Dedifferentiated amniotic fluid mesenchymal stem cell (primary cell): ENCODE measurements around the gene FAM184B.

Experiments
- DNase-seq: peaks from one replicate; pipeline ENCODE4 v3.0.0-alpha.2; 2016; ENCODE audit errors: extremely low spot score

The FAM184B gene

DNA sequence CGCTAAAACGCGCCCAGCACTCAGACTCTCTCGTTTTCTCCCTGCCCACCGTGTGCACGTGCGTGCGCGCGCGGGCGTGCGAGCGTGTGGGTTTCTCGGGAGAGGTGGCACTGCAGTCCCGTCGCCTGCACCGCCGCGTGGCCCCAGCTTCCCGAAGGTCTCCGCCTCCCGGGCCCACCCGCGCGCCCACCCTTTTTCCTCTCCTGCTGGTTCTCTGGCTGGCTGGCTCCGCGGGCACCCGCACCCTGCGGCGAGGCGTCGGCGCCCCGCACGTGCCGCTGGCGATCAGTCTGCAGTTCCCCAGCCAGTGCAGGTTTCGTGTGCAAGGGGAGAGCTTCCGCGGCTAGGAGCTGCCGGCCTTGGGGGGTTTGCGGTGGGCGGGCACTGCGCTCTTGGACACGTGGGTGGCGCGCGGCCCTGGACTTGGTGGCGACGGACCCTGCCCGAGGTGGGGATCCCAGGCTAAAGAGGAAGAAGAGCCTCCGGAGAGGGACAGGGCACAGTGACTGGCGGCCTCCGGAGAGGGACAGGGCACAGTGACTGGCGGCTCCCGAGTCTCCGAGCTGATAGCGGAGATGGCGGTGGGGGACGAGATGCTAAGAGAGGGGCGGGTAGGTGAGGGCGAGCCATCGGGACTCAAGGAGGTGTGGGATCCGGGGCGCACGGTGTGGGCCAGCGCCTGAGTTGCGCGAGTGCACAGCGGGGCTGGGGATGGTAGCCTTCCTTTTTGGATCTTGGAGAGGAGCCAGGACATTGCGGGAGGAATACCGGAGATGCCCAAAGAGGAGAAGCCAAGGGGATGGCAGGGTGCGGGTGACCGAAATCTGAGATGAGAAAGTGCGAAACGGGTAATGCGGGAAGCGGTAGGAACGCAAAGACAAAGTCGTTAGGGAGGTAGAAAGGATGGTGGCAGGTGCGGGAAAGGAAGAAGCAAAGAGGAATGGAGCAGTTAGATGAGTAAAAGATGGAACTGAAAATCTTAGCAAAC is at the start of gene FAM184B:
TSS of gene FAM184B (minus strand) at position 322 of the 988 bp plus-strand sequence. CDS start 322 bp downstream, outside the sequence.
- no peak for DNase-seq

DNA sequence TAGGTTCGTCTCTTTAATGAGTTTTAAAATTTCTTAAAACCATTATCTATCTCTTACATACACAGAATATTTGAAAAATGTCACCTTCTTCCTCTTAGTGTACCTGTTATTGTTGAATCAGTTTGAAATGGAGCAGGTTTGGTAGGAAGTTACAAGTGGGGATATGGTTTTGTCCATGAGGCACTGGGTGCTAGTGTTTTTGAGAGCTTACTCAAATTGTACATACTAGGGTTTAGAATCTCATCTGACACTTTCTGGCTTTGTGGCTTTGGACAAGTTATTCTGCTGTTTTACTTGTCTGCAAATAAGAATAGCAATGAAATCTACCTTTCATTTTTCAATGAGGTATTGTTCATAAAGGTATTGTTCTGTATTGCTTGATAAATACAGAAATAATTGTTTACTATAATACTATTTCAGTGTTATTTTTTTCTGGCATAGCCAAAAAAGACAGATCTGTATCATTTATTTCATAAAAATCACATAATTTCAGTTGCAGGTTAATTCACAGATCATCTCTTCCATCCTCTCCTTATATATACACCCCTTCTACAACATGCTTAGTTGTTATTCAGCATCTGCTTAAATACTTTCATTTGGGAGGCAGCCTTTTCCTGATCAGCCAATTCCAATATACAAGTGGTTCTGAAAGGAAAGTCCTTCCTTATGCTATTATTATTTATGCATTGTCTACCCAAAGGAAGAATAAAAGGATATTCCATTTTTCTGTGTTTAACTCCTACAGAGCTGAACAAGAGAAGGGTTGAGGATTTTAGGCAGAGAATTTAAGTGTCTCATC is 42.6 kb upstream of the FAM184B start:
- DNase-seq = no peak

- peak; percentile 78 for DNase-seq
Measured at GRCh38 chr4:17817027-17817426, 35.6 kb upstream of the FAM184B start.

DNA sequence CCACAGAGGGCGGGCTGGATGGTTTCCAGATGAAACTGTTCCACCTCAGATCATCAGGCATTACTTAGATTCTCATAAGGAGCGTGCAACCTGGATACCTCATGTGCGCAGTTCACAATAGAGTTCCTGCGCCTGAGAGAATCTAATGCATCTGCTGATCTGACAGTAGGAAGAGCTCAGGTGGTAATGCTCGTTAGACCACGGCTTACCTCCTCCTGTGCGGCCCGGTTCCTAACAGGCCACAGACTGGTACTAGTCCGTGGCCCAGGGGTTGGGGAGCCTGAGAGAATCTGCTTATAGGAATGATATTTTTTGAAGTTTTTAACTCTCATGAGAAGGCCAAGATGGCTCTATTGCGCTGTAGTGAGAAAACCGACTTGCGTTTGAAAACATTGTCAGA is 34.7 kb upstream of the FAM184B start:
- no peak for DNase-seq

GRCh38 chr4:17814140-17814539 is 32.7 kb upstream of the FAM184B start:
- DNase-seq = no peak

DNA sequence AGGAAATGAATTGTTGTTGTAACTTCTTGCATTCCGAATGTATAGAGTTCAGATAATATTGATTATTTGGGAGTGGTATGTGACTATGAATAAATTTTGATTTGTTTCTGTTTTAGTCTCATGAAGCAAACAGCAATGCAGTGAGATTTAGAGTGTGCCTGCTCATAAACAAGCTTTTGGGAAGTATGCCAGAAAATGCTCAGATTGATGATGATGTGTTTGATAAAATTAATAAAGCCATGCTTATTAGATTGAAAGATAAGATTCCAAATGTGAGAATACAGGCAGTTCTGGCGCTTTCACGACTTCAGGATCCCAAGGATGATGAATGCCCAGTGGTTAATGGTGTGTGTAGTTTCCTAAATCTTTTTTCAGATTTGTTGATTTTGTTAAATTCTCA is 31.4 kb upstream of the FAM184B start:
- no peak for DNase-seq

DNA sequence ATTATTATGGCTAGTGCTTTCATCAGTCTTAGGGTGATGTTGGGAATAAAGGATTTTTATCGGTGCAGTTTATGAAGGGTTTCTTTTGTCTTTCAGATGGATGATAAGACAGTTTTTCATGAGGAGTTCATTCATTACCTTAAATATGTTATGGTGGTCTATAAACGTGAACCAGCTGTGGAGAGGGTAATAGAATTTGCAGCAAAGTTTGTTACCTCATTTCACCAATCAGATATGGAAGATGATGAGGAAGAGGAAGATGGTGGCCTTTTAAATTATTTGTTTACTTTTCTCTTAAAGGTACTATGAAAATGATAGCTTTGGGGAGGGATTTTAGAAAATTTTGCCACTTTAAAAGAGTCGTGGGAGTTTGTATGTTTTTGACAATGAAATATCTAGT is 30.7 kb upstream of the FAM184B start:
- no peak for DNase-seq

GRCh38 chr4:17811078-17811603 is 29.7 kb upstream of the FAM184B start:
- no peak for DNase-seq

DNA sequence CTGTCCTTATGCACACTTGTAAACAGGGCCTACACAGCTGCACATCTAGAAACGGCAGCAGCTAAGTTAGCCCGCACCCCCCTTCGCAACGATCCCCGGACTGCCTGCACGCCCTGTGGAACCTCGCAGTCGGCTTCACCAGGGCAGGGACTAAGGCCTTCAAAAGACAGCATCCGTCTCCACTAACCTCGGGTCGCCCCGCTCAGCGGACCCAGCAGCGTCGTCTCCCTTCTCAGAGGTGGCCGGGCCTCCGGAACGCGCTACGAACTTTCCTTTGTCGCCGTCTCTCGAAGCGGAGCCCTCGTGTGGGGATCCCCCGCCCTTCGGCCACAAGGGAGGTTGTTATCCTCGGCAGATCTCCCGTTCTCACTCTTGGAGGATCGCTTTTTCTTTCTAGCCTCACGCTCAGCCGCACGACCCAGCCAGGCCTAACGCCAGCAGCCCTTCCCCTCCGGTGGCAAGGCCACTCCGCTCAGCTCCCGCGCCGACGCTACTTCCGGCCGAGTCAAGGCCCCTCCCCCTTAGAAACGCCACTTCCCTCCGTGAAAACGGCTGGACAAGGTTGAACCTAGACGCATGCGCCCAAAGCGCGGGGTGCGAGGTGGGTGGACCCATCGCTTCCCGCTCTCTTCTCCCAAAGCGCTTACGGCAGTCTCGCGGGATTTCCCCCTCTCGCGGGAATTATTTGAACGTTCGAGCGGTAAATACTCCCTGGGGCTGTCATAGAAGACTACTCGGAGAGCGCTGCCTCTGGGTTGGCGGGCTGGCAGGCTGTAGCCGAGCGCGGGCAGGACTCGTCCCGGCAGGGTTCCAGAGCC is 29.0 kb upstream of the FAM184B start, which contains the start of the genes DCAF16 and NCAPG:
TSS of gene DCAF16 (minus strand) at position 498 of the 818 bp plus-strand sequence. CDS start 6,616 bp downstream, outside the sequence.
TSS of gene NCAPG (plus strand) at position 720 of the 818 bp plus-strand sequence. CDS start 99 bp downstream, outside the sequence.
- DNase-seq = peak; percentile 100

- DNase-seq = no peak
Measured at GRCh38 chr4:17809667-17810066, 28.2 kb upstream of the FAM184B start.

DNA sequence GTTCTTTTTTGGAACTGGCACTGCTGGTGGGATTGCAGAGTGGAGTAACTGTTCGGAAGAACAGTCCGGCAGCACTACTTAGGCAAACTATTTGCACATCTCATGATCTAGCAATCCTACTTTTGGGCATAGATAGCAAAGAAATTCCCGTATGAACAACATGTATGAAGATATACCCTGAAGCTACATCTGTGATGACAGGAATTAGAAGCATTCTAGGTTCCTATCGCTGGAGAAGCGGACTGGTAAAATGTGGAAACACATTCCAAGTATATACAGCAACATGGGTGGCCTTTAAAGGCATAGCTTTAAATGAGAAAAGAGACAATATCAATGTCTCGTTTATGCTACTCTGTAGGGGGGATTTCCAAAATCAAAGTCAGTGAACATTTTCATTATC is 26.0 kb upstream of the FAM184B start:
- no peak for DNase-seq

- no peak for DNase-seq
Measured at GRCh38 chr4:17805580-17806155, 24.2 kb upstream of the FAM184B start.

DNA sequence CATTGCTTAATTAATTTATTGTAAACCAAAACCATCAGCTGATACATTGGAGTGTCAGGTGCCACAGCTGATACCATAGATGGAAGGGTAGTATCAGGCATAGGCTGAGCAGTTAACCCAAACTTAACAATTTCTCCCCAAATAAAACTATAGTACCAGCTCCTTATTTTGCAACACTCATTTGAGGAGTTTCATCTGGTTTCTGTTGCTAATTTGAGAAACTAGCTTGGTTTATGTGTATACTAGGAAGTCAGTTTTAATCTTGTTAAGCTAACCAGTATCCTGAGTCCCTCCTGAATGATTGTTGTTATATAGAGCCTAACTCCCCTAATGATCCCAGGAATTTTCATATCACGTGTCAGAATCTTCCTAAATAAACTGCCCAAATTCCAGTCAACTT is 16.4 kb upstream of the FAM184B start:
- no peak for DNase-seq

DNA sequence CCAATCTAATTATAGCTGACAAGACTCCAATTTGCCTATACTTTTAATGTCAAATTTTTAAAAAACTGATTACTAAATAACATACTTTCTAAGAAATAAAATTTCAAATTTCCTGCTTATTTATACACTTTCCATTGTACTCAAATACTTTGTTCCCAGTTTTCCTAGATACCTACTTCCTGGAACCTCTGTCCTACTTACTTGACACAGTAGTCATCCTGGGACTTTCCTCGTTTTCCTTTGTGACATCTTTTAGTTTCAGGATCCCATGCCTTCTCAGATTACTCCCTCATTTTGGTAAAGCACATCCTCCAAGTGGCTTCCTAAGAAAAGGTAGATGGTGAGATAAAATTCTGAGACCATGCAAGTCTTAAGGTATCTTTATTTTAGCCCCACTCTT is 13.3 kb upstream of the FAM184B start:
- no peak for DNase-seq

DNA sequence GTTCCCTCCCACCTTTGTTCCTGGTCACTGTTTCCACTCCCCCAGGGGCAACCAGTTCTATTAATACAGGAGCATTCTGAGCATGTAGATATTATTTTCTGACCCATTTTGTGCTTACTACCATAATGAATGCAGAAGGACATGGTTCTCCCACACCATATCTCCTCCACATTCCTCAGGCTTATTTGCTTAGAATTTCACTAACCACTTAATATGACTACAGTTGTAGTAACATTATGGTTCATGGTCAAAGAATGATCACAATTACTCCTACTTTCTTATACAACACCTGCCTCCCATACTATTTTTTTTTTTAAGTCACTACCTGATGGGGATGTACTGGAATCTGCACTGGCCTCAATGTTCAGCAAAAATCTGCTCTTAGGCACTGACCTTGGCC is 7.5 kb upstream of the FAM184B start:
- no peak for DNase-seq

DNA sequence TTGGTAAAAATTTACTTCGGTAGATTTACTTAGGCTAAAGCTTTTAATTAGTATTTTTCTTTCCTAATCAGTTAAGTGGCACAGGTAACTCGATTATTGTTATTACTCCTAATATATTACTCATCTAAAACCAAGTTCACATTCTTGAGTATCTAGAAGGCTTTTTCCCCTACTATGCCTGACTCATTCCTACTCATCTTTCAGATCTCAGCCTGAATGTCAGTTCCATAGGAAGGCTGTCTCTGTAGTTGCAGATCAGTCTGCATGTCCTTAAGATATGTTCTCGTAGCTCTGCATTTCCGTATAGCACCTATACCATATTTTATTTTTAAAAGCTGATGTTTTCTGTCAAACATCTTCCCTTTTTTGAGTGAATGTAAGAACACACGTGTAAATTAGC is 5.9 kb upstream of the FAM184B start:
- DNase-seq = no peak

- DNase-seq = no peak
Measured at GRCh38 chr4:17786567-17786966, 5.1 kb upstream of the FAM184B start.

- no peak for DNase-seq
Measured at GRCh38 chr4:17785858-17786257, 4.4 kb upstream of the FAM184B start.

DNA sequence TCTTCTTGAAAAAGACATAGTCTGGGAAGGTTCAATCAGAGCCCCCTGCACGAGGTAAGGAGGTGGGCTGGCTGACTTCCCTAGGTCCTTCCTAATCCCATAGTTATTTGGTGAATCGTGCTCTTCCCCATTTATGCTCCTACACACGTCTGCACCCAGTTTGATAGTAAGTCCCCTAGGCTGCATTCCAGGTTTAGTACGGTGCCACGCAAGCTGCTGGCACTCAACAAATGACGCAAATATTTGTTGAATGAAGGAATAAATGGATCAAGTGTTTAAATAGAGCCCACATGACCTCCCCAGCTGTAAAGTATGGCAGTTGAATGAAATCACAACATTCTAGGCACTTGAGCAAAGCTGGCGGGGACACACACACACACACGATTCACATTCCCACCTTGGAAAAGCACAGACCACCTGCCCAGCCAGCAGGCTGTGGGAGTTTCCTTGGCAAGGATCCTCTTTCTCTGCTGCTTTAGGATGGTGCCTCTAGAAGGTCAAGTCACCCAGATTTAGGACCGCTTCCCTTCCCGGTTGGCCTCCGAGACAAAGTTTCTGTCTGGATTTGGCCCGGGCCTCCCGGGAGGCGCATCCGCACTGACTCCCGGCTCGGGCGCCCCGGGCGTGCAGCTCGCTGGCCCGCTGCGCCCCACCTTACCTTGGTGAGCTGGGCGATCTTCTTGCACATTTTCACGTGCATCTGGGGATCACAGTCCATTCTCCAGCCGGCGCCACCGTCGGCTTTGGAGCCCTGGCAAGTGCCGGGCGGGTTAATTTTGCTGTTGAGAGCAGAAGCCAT is 721 bp downstream of the FAM184B start:
- no peak for DNase-seq

- DNase-seq = no peak
Measured at GRCh38 chr4:17778431-17778830, 3.0 kb downstream of the FAM184B start.
